GM23338 (cell line): ENCODE results near the gene ADAM30. TPM values are rescaled to one million over a fixed set of nuclear protein-coding genes. Genes with fewer than 3 reads are reported as not detected.

ENCODE experiments used
- ATAC-seq: fragments of 200-7000 bp; cut with Tn5 transposase; 3 replicates; pipeline ENCODE4 v1.9.1; 2020
- DNase-seq: peaks from one replicate; pipeline ENCODE4 v3.0.0-alpha.2; 2015; ENCODE audit warnings: low spot score
- H2AFZ ChIP-seq: fragments of 200-600 bp; sonication (generic); 2 replicates; pipeline ENCODE4 v1.8.0; 2016; ENCODE audit warnings: antibody characterized with exemption, mild to moderate bottlenecking, moderate library complexity
- H3F3A ChIP-seq: fragments of 200-600 bp; sonication (generic); replicated peaks from 2 replicates; pipeline ENCODE4 v1.8.0; 2017; ENCODE audit warnings: antibody characterized with exemption, mixed run types, low read depth
- H3K27ac ChIP-seq: fragments of 200-600 bp; sonication (generic); 2 replicates; pipeline ENCODE4 v1.6.1; 2016; ENCODE audit warnings: low read depth
- H3K27me3 ChIP-seq: fragments of 200-600 bp; sonication (generic); 2 replicates; pipeline ENCODE4 v1.8.0; 2016; ENCODE audit warnings: mild to moderate bottlenecking, mixed run types, moderate library complexity; ENCODE audit not compliant: insufficient read depth
- H3K36me3 ChIP-seq: fragments of 200-600 bp; sonication (generic); 2 replicates; pipeline ENCODE4 v1.8.0; 2016; ENCODE audit warnings: mild to moderate bottlenecking; ENCODE audit not compliant: insufficient read depth
- H3K4me1 ChIP-seq: fragments of 200-600 bp; sonication (generic); 2 replicates; pipeline ENCODE4 v1.8.0; 2016; ENCODE audit warnings: mild to moderate bottlenecking, moderate library complexity; ENCODE audit not compliant: insufficient read depth
- H3K4me2 ChIP-seq: fragments of 200-600 bp; sonication (generic); 2 replicates; pipeline ENCODE4 v1.7.1; 2017; ENCODE audit warnings: mixed run types
- H3K4me3 ChIP-seq: fragments of 200-600 bp; sonication (generic); 2 replicates; pipeline ENCODE4 v1.6.1; 2016; ENCODE audit warnings: mixed run types
- H3K79me2 ChIP-seq: fragments of 200-600 bp; sonication (generic); replicated peaks from 2 replicates; pipeline ENCODE4 v1.8.0; 2017; ENCODE audit warnings: mild to moderate bottlenecking; ENCODE audit not compliant: insufficient read depth
- H3K9me2 ChIP-seq: fragments of 200-600 bp; sonication (generic); 2 replicates; pipeline ENCODE4 v1.8.0; 2017; ENCODE audit not compliant: insufficient read depth
- H4K20me1 ChIP-seq: fragments of 200-600 bp; sonication (generic); replicated peaks from 2 replicates; pipeline ENCODE4 v1.8.0; 2017; ENCODE audit warnings: mild to moderate bottlenecking; ENCODE audit not compliant: insufficient read depth
- H3K27ac Mint-ChIP-seq: 2 replicates; pipeline ENCODE4 v1.8.0; 2020; ENCODE audit warnings: inconsistent platforms, mild to moderate bottlenecking, moderate library complexity, mixed read lengths
- H3K27me3 Mint-ChIP-seq: 3 replicates; pipeline ENCODE4 v1.8.0; 2022; ENCODE audit warnings: low read depth, mild to moderate bottlenecking, moderate library complexity, mixed read lengths, inconsistent platforms; ENCODE audit not compliant: insufficient read depth, poor library complexity
- H3K36me3 Mint-ChIP-seq: 3 replicates; pipeline ENCODE4 v1.8.0; 2021; ENCODE audit warnings: low read depth, mild to moderate bottlenecking, inconsistent platforms, moderate library complexity, mixed read lengths
- H3K4me1 Mint-ChIP-seq: 3 replicates; pipeline ENCODE4 v1.8.0; 2020; ENCODE audit warnings: mild to moderate bottlenecking, inconsistent platforms, mixed read lengths
- H3K4me3 Mint-ChIP-seq: 3 replicates; pipeline ENCODE4 v1.8.0; 2021; ENCODE audit warnings: moderate library complexity, mild to moderate bottlenecking, inconsistent platforms, mixed read lengths
- H3K9me3 Mint-ChIP-seq: 3 replicates; pipeline ENCODE4 v1.8.0; 2020; ENCODE audit warnings: moderate library complexity, mild to moderate bottlenecking, inconsistent platforms, mixed read lengths
- CREB1 ChIP-seq: fragments of 250-450 bp; sonication (Bioruptor Pico); IDR thresholded peaks from 2 replicates; pipeline ENCODE4 v1.5.0; 2020; ENCODE audit warnings: low read depth, mild to moderate bottlenecking, moderate library complexity
- EZH2 ChIP-seq: fragments of 200-600 bp; sonication (generic); IDR thresholded peaks from one replicate; pipeline ENCODE4 v1.8.0; 2017; ENCODE audit warnings: antibody characterized with exemption, mild to moderate bottlenecking, low read depth; ENCODE audit not compliant: unreplicated experiment
- EZH2phosphoT487 ChIP-seq: fragments of 200-600 bp; sonication (generic); IDR thresholded peaks from one replicate; pipeline ENCODE4 v1.8.1; 2018; ENCODE audit warnings: antibody characterized with exemption; ENCODE audit not compliant: unreplicated experiment
- NANOG ChIP-seq: IDR thresholded peaks from 2 replicates; pipeline ENCODE4 v1.6.1; 2016; ENCODE audit warnings: antibody characterized with exemption, borderline replicate concordance
- POLR2AphosphoS5 ChIP-seq: IDR thresholded peaks from 2 replicates; pipeline ENCODE4 v1.6.1; 2016; ENCODE audit warnings: antibody characterized with exemption, low read depth
- REST ChIP-seq: IDR thresholded peaks from one replicate; pipeline ENCODE4 v1.6.1; 2018; ENCODE audit warnings: antibody characterized with exemption; ENCODE audit not compliant: unreplicated experiment
- STAT1 ChIP-seq: IDR thresholded peaks from one replicate; pipeline ENCODE4 v1.6.1; 2016; ENCODE audit warnings: antibody characterized with exemption; ENCODE audit not compliant: unreplicated experiment
- ZNF114 ChIP-seq: fragments of 250-450 bp; sonication (Bioruptor Pico); IDR thresholded peaks from 2 replicates; pipeline ENCODE4 v1.5.0; 2020; ENCODE audit warnings: mild to moderate bottlenecking, moderate library complexity
- ZNF331 ChIP-seq: fragments of 250-450 bp; sonication (Bioruptor Pico); IDR thresholded peaks from 2 replicates; pipeline ENCODE4 v1.5.0; 2020; ENCODE audit warnings: low read depth, mild to moderate bottlenecking, moderate library complexity
- ZNF462 ChIP-seq: fragments of 250-450 bp; sonication (Bioruptor Pico); IDR thresholded peaks from 2 replicates; pipeline ENCODE4 v1.5.0; 2020; ENCODE audit warnings: mild to moderate bottlenecking, moderate library complexity
- polyA plus RNA-seq: library from polyadenylated mRNA; unstranded; fragments of >200 nt; fragmentation: Nextera tagmentation; extraction: Ambion mirVana; gene quantifications from 2 replicates; pipeline ENCODE4 v1.2.1, GENCODE V29; 2016
- total RNA-seq: library from RNA; depleted of rRNA; stranded (reverse); fragments of >200 nt; shearing (Covaris generic); gene quantifications from 2 replicates; pipeline ENCODE4 v1.2.3, GENCODE V29; 2014
- TF ChIP-seq, protein P1 (sequence below): IDR thresholded peaks from 2 replicates; pipeline ENCODE4 v1.6.1; 2016; ENCODE audit warnings: antibody characterized with exemption
- TF ChIP-seq, protein P2 (sequence below), 2 experiments: fragments of 200-600 bp in 1 of 2; sonication (generic) in 1 of 2; conservative IDR thresholded peaks; 2 replicates each; pipeline versions ENCODE4 v1.5.1 to v1.6.1; 2016 to 2017; ENCODE audit warnings: antibody characterized with exemption in 2 of 2, low read depth in 2 of 2, mild to moderate bottlenecking in 2 of 2, moderate library complexity in 1 of 2

The ADAM30 gene
- total and polyA plus RNA-seq, 2 experiments from 2014 or later = not detected

GRCh38 chr1:119861547-119861946 is 34.8 kb downstream of the ADAM30 start (continued):
- TF ChIP-seq, protein P1, sequence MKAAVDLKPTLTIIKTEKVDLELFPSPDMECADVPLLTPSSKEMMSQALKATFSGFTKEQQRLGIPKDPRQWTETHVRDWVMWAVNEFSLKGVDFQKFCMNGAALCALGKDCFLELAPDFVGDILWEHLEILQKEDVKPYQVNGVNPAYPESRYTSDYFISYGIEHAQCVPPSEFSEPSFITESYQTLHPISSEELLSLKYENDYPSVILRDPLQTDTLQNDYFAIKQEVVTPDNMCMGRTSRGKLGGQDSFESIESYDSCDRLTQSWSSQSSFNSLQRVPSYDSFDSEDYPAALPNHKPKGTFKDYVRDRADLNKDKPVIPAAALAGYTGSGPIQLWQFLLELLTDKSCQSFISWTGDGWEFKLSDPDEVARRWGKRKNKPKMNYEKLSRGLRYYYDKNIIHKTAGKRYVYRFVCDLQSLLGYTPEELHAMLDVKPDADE = no peak
- no peak for TF ChIP-seq ZNF331 (CRISPR knock-in tag)
- TF ChIP-seq STAT1 = no peak

DNA sequence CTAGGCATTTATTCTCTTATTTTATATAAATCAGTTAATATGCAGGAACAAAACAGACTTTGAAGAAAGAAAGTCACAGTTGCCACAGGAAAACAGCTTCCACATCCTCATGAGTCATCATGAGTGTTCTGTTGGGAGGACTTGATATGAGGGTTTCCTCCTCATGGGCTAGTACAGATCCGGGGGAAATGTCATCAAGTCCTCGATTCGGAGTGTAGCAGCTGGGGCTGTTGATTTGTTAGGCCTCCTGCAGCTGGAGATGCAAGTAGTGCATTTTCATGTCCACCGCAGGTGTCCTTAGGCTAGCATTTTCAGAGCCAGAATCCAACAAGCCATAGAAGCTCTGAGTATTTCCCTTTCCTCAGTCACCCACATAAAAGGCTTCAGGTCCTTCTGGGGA is 36.7 kb downstream of the ADAM30 start:
- no peak for ATAC-seq
- no peak for DNase-seq
- Mint-ChIP-seq H3K4me3 (no peak overlapping the region), H3K36me3 (no peaks in the 10 kb centered on the region), H3K9me3 (no peaks in the 10 kb centered on the region), H3K27ac (no peak overlapping the region), H3K27me3 (no peaks in the 10 kb centered on the region), H3K4me1 (no peaks in the 10 kb centered on the region)
- no peaks in the 10 kb centered on the region for H3K27me3 ChIP-seq
- H3K79me2 ChIP-seq = no peaks in the 10 kb centered on the region
- no peaks in the 10 kb centered on the region for H4K20me1 ChIP-seq
- TF ChIP-seq NANOG (no peak), ZNF462 (CRISPR knock-in tag) (no peak), CREB1 (CRISPR knock-in tag) (no peak), REST (no peak), EZH2phosphoT487 (no peak), EZH2 (no peak), STAT1 (no peak), ZNF114 (CRISPR knock-in tag) (no peak), POLR2AphosphoS5 (no peak), ZNF331 (CRISPR knock-in tag) (no peak)
- TF ChIP-seq, protein P2, sequence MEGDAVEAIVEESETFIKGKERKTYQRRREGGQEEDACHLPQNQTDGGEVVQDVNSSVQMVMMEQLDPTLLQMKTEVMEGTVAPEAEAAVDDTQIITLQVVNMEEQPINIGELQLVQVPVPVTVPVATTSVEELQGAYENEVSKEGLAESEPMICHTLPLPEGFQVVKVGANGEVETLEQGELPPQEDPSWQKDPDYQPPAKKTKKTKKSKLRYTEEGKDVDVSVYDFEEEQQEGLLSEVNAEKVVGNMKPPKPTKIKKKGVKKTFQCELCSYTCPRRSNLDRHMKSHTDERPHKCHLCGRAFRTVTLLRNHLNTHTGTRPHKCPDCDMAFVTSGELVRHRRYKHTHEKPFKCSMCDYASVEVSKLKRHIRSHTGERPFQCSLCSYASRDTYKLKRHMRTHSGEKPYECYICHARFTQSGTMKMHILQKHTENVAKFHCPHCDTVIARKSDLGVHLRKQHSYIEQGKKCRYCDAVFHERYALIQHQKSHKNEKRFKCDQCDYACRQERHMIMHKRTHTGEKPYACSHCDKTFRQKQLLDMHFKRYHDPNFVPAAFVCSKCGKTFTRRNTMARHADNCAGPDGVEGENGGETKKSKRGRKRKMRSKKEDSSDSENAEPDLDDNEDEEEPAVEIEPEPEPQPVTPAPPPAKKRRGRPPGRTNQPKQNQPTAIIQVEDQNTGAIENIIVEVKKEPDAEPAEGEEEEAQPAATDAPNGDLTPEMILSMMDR (conservative IDR thresholded peaks at IDR 0.05; ENCODE audit: low read depth in 2 of 2) = no peak
- TF ChIP-seq, protein P1 = no peak
- no peak overlapping the region for H3K27ac ChIP-seq
- H3K4me1 ChIP-seq = no peaks in the 10 kb centered on the region
- H3F3A ChIP-seq = no peaks in the 10 kb centered on the region
- H3K4me3 ChIP-seq = no peak overlapping the region
- H3K36me3 ChIP-seq = no peaks in the 10 kb centered on the region
- H3K9me2 ChIP-seq = no peaks in the 10 kb centered on the region
- H3K4me2 ChIP-seq = no peak overlapping the region
- H2AFZ ChIP-seq = no peak overlapping the region
